K562 treated with DMSO at 1 percent for 12 hours (cell line): ENCODE results near the gene SYNGR4. TPM values are rescaled to one million over a fixed set of nuclear protein-coding genes. Genes with fewer than 3 reads are reported as not detected.

ENCODE experiments used
- total RNA-seq: library from RNA; unstranded; fragments of 300-600 nt; gene quantifications from 2 replicates; pipeline ENCODE4 v1.2.3, GENCODE V29; 2022; ENCODE audit not compliant: insufficient read depth

SYNGR4 gene
- total RNA-seq: 1.1 TPM in 1 of 2 replicates, not detected in the other

GRCh38 chr19:48363810-48364597 lies at the start of gene SYNGR4, which contains the start of gene TMEM143:
TSS of gene SYNGR4 (plus strand) at chr19:48364367. CDS start at chr19:48365843, 1,476 bp downstream.
TSS of gene TMEM143 (minus strand) at chr19:48363940. CDS start at chr19:48363920, 20 bp downstream.

GRCh38 chr19:48325265-48325910 lies 38.8 kb upstream of the SYNGR4 start, which contains the start of gene EMP3:
TSS of gene EMP3 (plus strand) at chr19:48325552. CDS start at chr19:48326845, 1,293 bp downstream.

GRCh38 chr19:48391100-48392005 lies 27.2 kb downstream of the SYNGR4 start, which contains the start of gene KDELR1:
TSS of gene KDELR1 (minus strand) at chr19:48391551. CDS start at chr19:48391358, 193 bp downstream.

GRCh38 chr19:48393559-48394330 lies 29.6 kb downstream of the SYNGR4 start, which contains the start of gene GRIN2D:
TSS of gene GRIN2D (plus strand) at chr19:48393668. CDS start at chr19:48398393, 4,725 bp downstream.

Other genes starting within 250 kb of the SYNGR4 start
- gene LIG1, start 194.0 kb upstream of the SYNGR4 start, total RNA-seq: 82.1 and 88.6 TPM in 2 replicates
- 2.9 and 3.6 TPM in 2 replicates for gene ZSWIM9, start 193.7 kb upstream of the SYNGR4 start, total RNA-seq
- 6.3 and 26.6 TPM in 2 replicates for gene CARD8, start 108.5 kb upstream of the SYNGR4 start, total RNA-seq
- not detected in 2 replicates for gene ZNF114, start 94.3 kb upstream of the SYNGR4 start, total RNA-seq
- 200 and 238 TPM in 2 replicates for gene EMP3, start 38.8 kb upstream of the SYNGR4 start, total RNA-seq
- gene TMEM143, start 427 bp upstream of the SYNGR4 start, total RNA-seq: 2.6 and 7.7 TPM in 2 replicates
- 162 and 237 TPM in 2 replicates for gene KDELR1, start 27.2 kb downstream of the SYNGR4 start, total RNA-seq
- 11.8 and 27.2 TPM in 2 replicates for gene GRIN2D, start 29.3 kb downstream of the SYNGR4 start, total RNA-seq
- 12.5 and 27.2 TPM in 2 replicates for gene GRWD1, start 81.6 kb downstream of the SYNGR4 start, total RNA-seq
- gene KCNJ14, start 91.2 kb downstream of the SYNGR4 start, total RNA-seq: 2.3 and 2.4 TPM in 2 replicates
- 56.5 and 72.5 TPM in 2 replicates for gene CYTH2, start 105.0 kb downstream of the SYNGR4 start, total RNA-seq
- gene LMTK3, start 147.5 kb downstream of the SYNGR4 start, total RNA-seq: 8.5 and 9.9 TPM in 2 replicates
- gene SULT2B1, start 187.8 kb downstream of the SYNGR4 start, total RNA-seq: 1.0 and 2.0 TPM in 2 replicates
- not detected in 2 replicates for gene SPACA4, start 242.4 kb downstream of the SYNGR4 start, total RNA-seq